ENCODE measurements around the gene ADGRG6. TPM values are rescaled to one million over a fixed set of nuclear protein-coding genes. Genes with fewer than 3 reads are reported as not detected.

Gene ADGRG6
- total and polyA plus RNA-seq, 9 donors, result 1.6 to 10.6 (median 3.0) TPM

DNA sequence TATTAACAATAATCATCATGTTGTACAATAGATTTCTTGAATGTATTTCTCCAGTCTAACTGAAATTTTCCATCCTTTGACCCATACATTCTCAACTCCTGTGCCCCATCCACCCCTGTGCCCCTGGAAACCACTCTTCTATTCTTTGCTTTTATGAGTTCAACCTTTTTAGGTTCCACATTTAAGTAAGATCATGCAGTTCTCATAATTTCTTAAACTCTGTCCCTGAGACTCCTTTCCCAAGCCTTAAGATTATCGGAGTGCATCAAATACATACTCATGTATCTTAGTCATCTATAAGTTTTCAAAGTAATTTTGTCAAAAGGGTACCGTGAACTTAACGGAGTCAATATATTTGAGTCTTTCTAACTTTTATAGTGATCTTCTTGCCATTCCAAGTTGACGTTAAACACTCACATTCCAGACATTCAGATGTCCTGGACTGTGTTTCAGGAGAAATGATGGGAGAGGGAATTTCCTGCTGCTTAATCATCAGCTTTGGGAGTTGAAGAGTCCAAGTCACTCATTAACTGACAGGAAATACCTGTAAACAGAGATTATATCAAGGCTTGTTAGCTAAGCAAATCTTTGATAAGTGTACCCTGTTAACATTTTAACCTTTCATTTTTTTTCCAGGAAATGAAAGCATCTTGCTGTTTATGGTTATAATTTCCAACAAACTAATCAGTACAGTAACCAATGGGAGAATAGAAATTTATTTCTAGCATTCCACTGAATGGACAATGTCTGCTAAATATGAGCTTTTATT is 73.3 kb downstream of the ADGRG6 start:
- TF ChIP-seq, protein P1, sequence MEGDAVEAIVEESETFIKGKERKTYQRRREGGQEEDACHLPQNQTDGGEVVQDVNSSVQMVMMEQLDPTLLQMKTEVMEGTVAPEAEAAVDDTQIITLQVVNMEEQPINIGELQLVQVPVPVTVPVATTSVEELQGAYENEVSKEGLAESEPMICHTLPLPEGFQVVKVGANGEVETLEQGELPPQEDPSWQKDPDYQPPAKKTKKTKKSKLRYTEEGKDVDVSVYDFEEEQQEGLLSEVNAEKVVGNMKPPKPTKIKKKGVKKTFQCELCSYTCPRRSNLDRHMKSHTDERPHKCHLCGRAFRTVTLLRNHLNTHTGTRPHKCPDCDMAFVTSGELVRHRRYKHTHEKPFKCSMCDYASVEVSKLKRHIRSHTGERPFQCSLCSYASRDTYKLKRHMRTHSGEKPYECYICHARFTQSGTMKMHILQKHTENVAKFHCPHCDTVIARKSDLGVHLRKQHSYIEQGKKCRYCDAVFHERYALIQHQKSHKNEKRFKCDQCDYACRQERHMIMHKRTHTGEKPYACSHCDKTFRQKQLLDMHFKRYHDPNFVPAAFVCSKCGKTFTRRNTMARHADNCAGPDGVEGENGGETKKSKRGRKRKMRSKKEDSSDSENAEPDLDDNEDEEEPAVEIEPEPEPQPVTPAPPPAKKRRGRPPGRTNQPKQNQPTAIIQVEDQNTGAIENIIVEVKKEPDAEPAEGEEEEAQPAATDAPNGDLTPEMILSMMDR (IDR thresholded peaks at IDR 0.05), result no peak
- intact Hi-C loops (cut with DNase I), result no loop called here

DNA sequence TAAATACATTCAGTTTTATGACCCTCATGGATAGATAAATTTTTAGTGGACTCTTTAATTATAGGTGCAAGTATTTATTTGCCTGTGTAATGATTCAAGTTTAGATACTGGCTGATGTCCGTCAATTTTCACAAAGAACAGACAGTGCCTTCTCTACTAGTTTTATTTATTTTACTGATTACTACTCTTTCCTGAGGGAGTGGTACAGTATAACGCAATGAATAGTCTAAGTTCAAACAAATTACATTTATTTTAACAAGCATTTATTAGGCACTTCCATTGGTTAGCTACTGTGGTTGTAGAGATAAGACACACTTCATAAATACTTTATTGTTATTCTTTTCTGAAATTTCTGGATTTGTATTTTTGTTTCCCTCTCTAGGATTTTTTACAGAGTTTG is 74.3 kb downstream of the ADGRG6 start:
- H3K4me3 ChIP-seq, result no peak overlapping the region
- H3K27me3 ChIP-seq, result no peaks in the 10 kb centered on the region
- H3K27ac ChIP-seq, result no peak overlapping the region
- no peak for DNase-seq
- no peaks in the 10 kb centered on the region for H3K36me3 ChIP-seq
- TF ChIP-seq EP300 (IDR thresholded peaks at IDR 0.05) (no peak), POLR2A (IDR thresholded peaks at IDR 0.05) (no peak)
- TF ChIP-seq, protein P1 (IDR thresholded peaks at IDR 0.05), result no peak
- no peaks in the 10 kb centered on the region for H3K4me1 ChIP-seq (ENCODE audit: insufficient read depth)
- WGBS, 3 donors, result 70 to 82% (median 79%) methylated on average over 2 of the region's 2 CpGs
- intact Hi-C loops (cut with DNase I), result no loop called here
- H3K9me3 ChIP-seq, result no peaks in the 10 kb centered on the region

More for the DNA sequence above, 73.3 kb downstream of the ADGRG6 start:
- no peak for DNase-seq
- H3K36me3 ChIP-seq, result no peaks in the 10 kb centered on the region
- WGBS, 3 donors, result 30 to 38% (median 32%) methylated on average over 4 of the region's 4 CpGs
- no peaks in the 10 kb centered on the region for H3K27me3 ChIP-seq
- no peaks in the 10 kb centered on the region for H3K9me3 ChIP-seq
- no peak overlapping the region for H3K4me3 ChIP-seq
- H3K4me1 ChIP-seq (ENCODE audit: insufficient read depth), result no peaks in the 10 kb centered on the region
- no peak overlapping the region for H3K27ac ChIP-seq

DNA sequence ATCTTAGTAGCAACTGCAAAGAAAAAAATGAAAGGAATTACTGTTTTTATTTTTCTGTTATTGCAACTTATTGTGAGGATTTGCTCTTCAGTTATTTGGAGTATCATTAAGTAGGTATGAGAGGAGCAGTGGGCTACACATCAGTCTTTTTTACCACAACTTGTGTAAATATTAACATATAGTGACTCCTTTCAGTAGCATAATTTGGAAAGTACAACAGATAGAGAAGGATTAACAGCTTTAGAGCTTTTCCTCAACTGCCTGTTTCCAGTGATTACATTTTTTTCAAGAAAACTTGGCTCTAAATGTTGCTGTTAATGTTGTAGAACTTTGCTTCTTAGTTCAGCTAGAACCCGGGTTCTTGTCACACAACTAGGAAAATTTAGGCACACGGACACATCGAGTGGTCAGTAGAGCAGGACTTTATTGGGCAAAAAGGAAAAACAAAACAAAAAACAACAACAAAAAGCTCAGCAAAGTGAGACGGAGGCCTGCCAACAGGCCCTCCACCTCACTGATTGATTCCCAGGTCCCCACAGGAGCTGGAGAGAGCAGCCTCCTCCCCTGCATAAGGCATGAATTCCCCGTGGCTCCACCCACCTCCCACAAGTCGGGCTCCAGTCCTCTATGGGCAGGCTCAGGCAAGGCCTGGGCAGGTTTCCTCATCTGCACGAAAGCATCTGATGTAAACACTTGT is 75.1 kb downstream of the ADGRG6 start:
- H3K27ac ChIP-seq, result no peak overlapping the region
- no peak for DNase-seq
- H3K36me3 ChIP-seq, result no peaks in the 10 kb centered on the region
- TF ChIP-seq EP300 (IDR thresholded peaks at IDR 0.05) (no peak), POLR2A (IDR thresholded peaks at IDR 0.05) (no peak)
- TF ChIP-seq, protein P1 (IDR thresholded peaks at IDR 0.05), result no peak
- H3K27me3 ChIP-seq, result no peaks in the 10 kb centered on the region
- H3K4me3 ChIP-seq, result no peak overlapping the region
- H3K4me1 ChIP-seq (ENCODE audit: insufficient read depth), result no peaks in the 10 kb centered on the region
- 60 to 64% (median 61%) methylated on average over 7 of the region's 7 CpGs for WGBS, 3 donors
- intact Hi-C loops (cut with DNase I), result no loop called here
- no peaks in the 10 kb centered on the region for H3K9me3 ChIP-seq

DNA sequence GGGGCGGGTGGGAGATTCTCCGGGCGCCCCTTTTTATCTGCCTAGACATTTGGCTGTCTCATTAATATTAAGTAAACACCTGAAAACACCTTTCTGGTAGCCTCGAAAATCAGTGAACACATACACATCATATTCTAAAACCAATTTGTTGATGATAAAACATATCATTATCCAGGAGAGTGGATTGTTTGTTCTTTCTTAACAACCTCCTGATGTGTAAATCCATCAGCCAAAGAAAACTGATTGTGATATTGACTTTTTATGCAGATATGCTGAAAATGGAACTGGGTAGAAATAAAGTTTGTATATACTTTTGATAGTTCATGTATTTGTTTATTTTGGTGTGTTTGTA is 75.7 kb downstream of the ADGRG6 start:
- no peaks in the 10 kb centered on the region for H3K4me1 ChIP-seq (ENCODE audit: insufficient read depth)
- intact Hi-C loops (cut with DNase I), result no loop called here
- H3K27ac ChIP-seq, result no peak overlapping the region
- H3K4me3 ChIP-seq, result no peak overlapping the region
- no peak for DNase-seq
- 84 to 90% (median 88%) methylated on average over 4 of the region's 4 CpGs for WGBS, 3 donors
- no peaks in the 10 kb centered on the region for H3K36me3 ChIP-seq
- no peaks in the 10 kb centered on the region for H3K27me3 ChIP-seq
- TF ChIP-seq POLR2A (IDR thresholded peaks at IDR 0.05) (no peak), EP300 (IDR thresholded peaks at IDR 0.05) (no peak)
- TF ChIP-seq, protein P1 (IDR thresholded peaks at IDR 0.05), result no peak
- no peaks in the 10 kb centered on the region for H3K9me3 ChIP-seq

Data from ovary (tissue), 9 donors.